ENCODE data around the gene PCDH9. TPM values are rescaled to one million over a fixed set of nuclear protein-coding genes. Genes with fewer than 3 reads are reported as not detected.

PCDH9 gene
- total and polyA plus RNA-seq, 2 of the 13 experiments (the other 11 are each of a cell fraction or from before 2014, with no cell fraction given): 0.09 TPM; not detected in 1

DNA sequence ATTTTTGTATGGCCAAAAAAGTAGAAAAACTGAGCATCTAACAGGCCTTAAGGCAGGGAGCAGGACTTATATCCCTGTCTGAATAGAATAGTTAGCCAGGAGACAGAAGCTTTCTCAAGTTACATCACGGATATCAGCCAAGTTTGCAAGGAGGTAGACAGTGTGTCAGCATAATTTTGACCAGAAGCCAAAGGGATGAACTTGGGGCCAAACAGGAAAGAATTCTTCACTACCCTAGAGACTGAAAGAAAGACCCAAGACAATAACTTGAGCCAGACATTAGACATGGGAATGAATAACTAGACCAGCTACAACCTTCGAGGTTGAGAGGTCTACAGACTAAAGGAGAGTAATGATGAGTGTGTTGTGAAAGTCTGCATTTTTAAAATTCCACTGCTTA is 48.1 kb upstream of the PCDH9 start:
- Histone ChIP-seq H4K20me1 (ENCODE audit: insufficient read depth, low read length) (no peaks in the 10 kb centered on the region), H3K27ac (ENCODE audit: extremely low read length, insufficient read depth, low read length) (no peak overlapping the region), H3K27me3 (ENCODE audit: control insufficient read depth in 1 of 2, insufficient read depth in 2 of 2, low read length in 2 of 2) (no peaks in the 10 kb centered on the region), H3K36me3 (replicated peaks in 1 of 2; ENCODE audit: control insufficient read depth in 1 of 2, insufficient read depth in 2 of 2, low read length in 2 of 2) (no peaks in the 10 kb centered on the region), H3K9me3 (ENCODE audit: low read length) (no peaks in the 10 kb centered on the region), H3K4me1 (ENCODE audit: insufficient read depth, low read length) (peaks cover 4% of the 10 kb centered on the region), H3K79me2 (ENCODE audit: insufficient read depth, low read length) (no peaks in the 10 kb centered on the region), H3K9ac (ENCODE audit: insufficient read depth, low read depth, low read length) (no peak overlapping the region), H3K4me3 (replicated peaks in 1 of 3; ENCODE audit: insufficient read depth in 1 of 3, low read depth in 2 of 3, low read length in 3 of 3) (no peak overlapping the region), H3K4me2 (ENCODE audit: low read depth, low read length) (no peak overlapping the region), H2AFZ (ENCODE audit: low read length) (no peak overlapping the region)
- ChIA-PET CTCF (ENCODE audit: low intra/inter-chr PET ratio, low total read pairs) (no interaction called here), POLR2A (no interaction called here)
- in situ Hi-C loops (cut with HindIII; ENCODE audit: extremely low pct_ligation_motif_present, low pct_unique_long_range_greater_than_20kb) (no loop called here), intact Hi-C loops (cut with micrococcal nuclease; ENCODE audit: unreplicated experiment) (no loop called here)
- no peak for DNase-seq (ENCODE audit: low spot score)
- FAIRE-seq: no peak
- TF ChIP-seq MIER3 (CRISPR knock-in tag; IDR thresholded peaks at IDR 0.05; ENCODE audit: borderline replicate concordance) (no peak), ISL2 (CRISPR knock-in tag; IDR thresholded peaks at IDR 0.05) (no peak), ZBTB10 (CRISPR knock-in tag; IDR thresholded peaks at IDR 0.05; ENCODE audit: borderline replicate concordance) (no peak), KLF11 (CRISPR knock-in tag; IDR thresholded peaks at IDR 0.05) (no peak), MEIS2 (CRISPR knock-in tag; IDR thresholded peaks at IDR 0.05) (no peak), GZF1 (CRISPR knock-in tag; IDR thresholded peaks at IDR 0.05) (no peak), ZKSCAN5 (CRISPR knock-in tag; IDR thresholded peaks at IDR 0.05) (no peak), GABPB1 (CRISPR knock-in tag; IDR thresholded peaks at IDR 0.05) (no peak), FOXO4 (CRISPR knock-in tag; conservative IDR thresholded peaks at IDR 0.05) (no peak), ZNF280D (CRISPR knock-in tag; IDR thresholded peaks at IDR 0.05) (no peak), ZNF629 (CRISPR knock-in tag; conservative IDR thresholded peaks at IDR 0.05) (no peak), ATF7-NPFF (CRISPR knock-in tag; IDR thresholded peaks at IDR 0.05; ENCODE audit: low read depth) (no peak), SATB2 (CRISPR knock-in tag; IDR thresholded peaks at IDR 0.05) (no peak), ZNF282 (IDR thresholded peaks at IDR 0.05; ENCODE audit: partially characterized antibody) (no peak), ZNF672 (CRISPR knock-in tag; IDR thresholded peaks at IDR 0.05) (no peak)
- BruUV-seq (replicated peaks): no TSS peak
- no peak for ATAC-seq
- 34% methylated on average over 2 of the region's 2 CpGs for WGBS (ENCODE audit: low lambda C conversion rate)
